Kidney capillary endothelial cell (primary cell): ENCODE measurements around the gene RCSD1.

Source experiments
- DNase-seq: peaks from one replicate; pipeline ENCODE4 v3.0.0-alpha.2; 2018; ENCODE audit warnings: low spot score

The RCSD1 gene

GRCh38 chr1:167669209-167670124 is 39.4 kb downstream of the RCSD1 start:
- no peak for DNase-seq

GRCh38 chr1:167670563-167670962 is 40.5 kb downstream of the RCSD1 start:
- DNase-seq, result no peak

DNA sequence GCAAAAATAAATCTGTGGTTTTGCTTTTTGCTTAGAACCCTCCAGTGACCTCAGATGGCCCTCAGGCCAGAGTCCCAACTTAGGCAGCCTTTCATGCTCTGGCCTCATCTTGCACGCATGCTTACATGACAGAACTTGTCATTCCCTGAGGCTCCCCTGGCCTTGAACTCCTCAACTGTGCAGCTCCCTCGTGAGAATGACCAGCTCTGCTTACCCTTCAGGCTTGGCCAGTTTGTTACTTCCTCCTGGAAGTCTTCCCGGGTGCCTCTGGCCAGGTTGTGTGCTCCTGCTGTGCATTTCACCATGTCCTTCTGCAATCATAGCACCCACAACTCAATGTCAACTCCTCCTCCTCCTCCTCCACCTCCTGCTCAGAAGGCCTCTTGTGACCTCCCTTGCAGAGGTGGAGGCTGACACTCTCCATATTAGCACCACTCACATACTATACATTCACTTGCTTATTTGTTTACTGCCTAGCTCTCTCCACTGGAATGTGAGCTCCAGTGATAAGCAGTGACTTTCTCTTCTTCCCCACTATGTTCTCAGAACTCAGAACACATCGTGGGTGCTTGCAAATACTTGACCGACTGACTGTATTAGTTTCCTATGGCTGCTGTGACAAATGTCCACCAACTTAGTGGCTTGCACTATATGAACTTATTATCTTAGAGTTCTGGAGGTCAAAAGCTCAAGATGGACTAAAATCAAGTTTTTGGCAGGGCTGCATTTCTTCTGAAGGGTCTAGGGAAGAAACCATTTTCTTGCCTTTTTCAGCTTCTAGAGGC is 41.9 kb downstream of the RCSD1 start:
- no peak for DNase-seq

- no peak for DNase-seq
These were observed 42.8 kb downstream of the RCSD1 start for GRCh38 chr1:167672831-167673230.

DNA sequence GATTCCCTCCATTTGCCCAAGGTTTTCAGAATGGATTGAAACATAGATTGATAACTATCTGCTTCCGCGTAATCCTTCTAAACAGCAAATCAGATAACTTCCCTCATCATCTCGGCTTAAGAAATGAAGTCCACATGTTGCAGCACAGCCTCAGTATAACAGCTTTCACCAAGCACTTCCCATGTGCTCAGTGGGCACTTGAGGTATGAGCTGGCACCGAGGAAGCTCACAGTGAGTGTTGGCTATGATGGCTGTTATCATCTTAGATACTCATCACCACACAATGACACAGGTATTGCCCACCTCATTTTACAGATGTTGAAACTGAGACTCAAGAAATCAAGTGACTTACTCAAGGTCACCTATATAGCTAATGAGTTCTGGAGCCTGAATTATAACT is 43.2 kb downstream of the RCSD1 start:
- DNase-seq, result no peak

DNA sequence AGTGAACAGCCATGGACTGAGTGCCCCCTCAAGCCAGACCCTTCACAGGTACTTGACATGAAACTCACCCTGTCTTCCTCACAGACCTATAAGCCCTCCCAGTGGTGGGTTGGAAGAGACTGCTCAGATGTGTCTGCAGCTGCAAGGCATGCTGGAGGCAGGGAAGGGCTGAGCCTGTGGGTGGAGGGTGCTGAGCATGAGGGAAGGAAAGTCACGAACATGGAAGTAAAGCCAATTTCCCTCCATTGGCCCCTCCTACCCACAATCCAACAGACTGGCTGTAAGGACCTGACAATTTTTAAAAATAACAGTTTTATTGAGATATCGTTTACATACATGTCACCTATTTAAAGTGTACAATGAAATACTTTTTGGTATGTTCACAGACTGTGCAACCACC is 44.1 kb downstream of the RCSD1 start:
- no peak for DNase-seq

- DNase-seq, result no peak
These were observed 45.4 kb downstream of the RCSD1 start for GRCh38 chr1:167675440-167675839.

- no peak for DNase-seq
These were observed 46.3 kb downstream of the RCSD1 start for GRCh38 chr1:167676205-167676915.

GRCh38 chr1:167676916-167677848 is 47.1 kb downstream of the RCSD1 start:
- no peak for DNase-seq

GRCh38 chr1:167678422-167678821 is 48.4 kb downstream of the RCSD1 start:
- DNase-seq, result no peak

- no peak for DNase-seq
These were observed 48.8 kb downstream of the RCSD1 start for GRCh38 chr1:167678838-167679237.

GRCh38 chr1:167679714-167680113 is 49.7 kb downstream of the RCSD1 start:
- DNase-seq, result no peak

- DNase-seq, result no peak
These were observed 51.0 kb downstream of the RCSD1 start for GRCh38 chr1:167681024-167681423.

DNA sequence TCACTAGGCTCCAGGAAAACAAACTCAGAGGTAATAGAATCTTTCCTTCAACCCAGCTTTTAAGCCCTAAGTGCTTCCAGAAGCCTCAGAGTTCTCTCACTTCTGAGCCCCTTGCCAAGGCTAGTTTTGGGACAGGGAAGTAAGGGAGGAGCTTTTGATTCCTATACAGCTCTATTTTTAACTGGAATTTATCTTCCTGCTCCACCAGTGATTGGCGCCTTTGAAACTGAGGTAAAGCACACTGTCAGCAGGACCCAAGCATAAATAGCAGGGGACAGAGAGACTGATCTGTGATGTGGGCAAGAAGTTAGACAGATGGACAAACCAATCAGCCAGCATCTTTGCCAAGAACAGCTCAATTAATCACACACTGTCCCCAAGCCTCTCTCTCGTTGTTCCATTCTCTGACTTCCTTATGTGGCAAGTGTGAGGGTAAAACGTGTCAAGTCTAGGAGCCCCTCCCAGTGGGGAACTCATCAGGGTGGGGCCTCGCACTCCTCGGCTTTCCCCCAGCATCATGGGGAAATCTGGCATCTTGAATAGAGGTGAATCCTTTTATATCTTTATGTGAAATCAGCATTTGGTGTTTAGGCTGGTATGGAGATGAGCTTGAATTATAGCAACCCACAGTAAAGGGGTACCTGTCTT is 51.5 kb downstream of the RCSD1 start:
- DNase-seq, result no peak

DNA sequence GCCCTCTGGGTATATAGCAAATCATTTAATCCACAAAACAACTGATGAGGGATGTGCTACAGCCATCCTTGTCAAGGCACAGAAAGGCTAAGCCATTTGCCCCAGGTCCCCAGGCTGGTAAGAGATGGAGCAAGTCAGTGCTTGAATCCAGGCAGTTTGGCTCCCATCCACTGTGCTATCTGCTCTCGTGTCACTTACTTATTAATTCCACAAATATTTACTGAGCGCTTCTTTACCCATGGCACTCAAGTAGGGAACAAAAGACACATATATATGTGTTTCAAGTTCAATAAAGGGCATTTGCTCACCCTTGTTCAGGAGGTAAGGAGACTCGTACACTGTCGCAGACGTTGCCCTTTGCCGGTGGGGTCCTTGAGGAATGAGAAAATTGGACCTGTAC is 53.2 kb downstream of the RCSD1 start:
- no peak for DNase-seq

DNA sequence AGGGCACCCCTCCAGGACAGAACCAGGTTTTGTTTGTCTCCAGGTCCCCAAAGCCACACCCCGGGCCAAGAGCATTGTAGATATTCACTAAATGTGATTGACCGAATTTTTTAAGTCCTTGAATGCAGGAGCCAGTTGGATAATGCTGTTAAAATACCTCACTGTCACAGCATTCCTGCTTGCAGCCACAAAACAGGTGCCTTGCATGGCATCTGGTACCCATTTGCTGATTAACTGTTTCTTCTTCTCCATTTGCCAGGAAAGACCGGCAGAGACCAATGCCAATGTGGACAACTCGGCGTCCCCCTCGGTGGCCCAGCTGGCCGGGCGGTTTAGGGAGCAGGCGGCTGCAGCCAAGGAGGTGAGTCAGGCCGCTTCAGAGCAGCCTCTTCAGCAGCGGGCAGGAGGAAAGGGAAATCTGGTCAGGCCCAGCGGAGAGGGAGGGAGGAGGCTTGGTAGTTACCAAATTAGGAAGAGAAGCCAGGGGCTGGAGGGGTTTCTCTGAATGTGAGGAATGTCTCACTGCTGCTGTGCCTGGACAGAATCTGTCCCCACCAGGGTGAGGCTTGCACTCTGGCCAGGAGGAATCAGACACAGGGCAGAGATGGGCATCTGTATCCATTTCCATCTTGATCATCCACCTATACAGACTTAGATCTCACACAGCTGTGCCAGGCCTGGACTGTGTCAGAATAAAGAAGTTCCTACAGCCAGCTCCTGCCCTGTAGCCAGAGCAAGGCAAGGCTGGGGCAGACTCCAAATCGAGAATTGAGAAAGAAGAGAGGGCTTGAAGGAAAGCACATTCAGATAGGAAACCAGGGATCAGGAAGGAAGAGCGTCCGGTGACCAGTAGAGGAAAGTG is 53.8 kb downstream of the RCSD1 start:
- peak; percentile 61 for DNase-seq

DNA sequence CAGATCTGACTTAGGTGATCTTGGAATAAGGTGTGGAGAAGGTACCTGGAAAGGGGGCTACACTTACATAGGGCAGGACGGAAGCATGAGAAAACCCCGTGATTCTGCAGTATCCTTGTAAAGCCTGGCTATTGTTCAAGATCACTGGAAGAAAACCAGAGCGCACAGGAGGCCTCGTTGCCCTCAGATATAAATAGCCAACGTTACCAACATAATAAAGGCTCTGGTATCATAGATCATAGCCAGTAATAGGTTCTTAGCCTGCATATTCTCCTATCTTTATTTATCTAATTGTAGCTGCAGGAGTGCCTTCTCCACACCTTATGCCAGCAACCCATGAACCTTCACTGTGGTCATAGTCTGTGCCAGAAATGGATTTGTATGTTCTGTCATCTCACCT is 55.8 kb downstream of the RCSD1 start:
- no peak for DNase-seq

DNA sequence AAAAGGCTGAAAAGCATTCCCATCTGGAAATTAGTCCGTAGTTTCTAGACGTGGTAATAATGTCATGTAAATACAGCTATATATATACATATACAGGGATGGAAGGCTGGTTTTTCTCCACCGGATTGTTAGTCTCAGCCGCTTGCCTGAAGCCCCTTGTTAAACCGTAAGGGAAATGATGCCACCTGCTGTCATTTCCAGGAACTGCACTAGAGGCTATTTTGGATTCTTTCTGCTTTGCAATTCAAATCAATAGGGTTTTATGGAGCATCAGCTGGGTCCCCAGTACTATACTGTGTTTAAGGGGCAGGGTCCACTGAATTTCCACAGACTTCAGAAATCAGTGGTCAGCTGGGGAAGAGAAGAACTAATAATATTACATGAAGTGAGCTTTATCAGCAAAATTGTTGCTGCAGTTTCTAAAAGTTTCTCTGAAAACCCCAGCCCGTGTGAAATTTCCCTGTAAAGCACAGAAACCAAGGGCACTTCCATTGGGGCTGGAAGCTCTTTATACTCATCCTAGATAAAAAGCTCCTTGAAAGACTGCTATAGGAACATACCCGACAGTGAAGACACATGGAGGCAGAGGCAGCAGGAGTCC is 58.0 kb downstream of the RCSD1 start:
- peak; percentile 84 for DNase-seq

GRCh38 chr1:167689567-167689920 is 59.5 kb downstream of the RCSD1 start:
- peak; percentile 85 for DNase-seq

DNA sequence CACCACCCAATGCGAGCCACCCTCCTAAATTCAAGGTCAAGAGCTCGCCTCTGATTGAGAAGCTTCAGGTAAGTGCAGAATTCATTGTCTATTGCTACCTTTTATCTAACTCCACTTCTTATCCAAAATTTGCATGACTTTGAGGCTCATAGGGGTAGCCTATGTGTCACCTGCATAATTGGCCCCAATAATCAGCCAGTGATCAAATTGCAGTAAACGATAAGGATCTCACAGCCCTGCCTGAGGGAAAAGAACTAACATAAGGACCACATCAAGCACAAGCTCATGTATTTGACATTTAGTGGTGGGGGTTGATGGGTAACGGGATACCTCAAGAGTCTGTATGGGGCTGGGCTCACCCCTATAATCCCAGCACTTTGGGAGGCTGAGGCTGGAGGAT is 60.0 kb downstream of the RCSD1 start:
- DNase-seq, result no peak
